Type B pancreatic cell (in vitro differentiated cells): ENCODE results near the gene MGAT5B. TPM values are rescaled to one million over a fixed set of nuclear protein-coding genes. Genes with fewer than 3 reads are reported as not detected.

ENCODE experiments used
- DNase-seq: peaks from one replicate; pipeline ENCODE4 v3.0.0; 2021; ENCODE audit warnings: mixed read lengths; ENCODE audit not compliant: unreplicated experiment; ENCODE audit errors: extremely low spot score
- H3K27ac Mint-ChIP-seq: 2 replicates; pipeline ENCODE4 v1.8.0; 2021; ENCODE audit warnings: mild to moderate bottlenecking, mixed read lengths
- H3K27me3 Mint-ChIP-seq: 2 replicates; pipeline ENCODE4 v1.8.0; 2021; ENCODE audit warnings: mixed read lengths
- H3K36me3 Mint-ChIP-seq: 2 replicates; pipeline ENCODE4 v1.8.0; 2021; ENCODE audit warnings: mixed read lengths
- H3K4me1 Mint-ChIP-seq: one replicate; pipeline ENCODE4 v1.8.0; 2021; ENCODE audit warnings: mixed read lengths; ENCODE audit not compliant: unreplicated experiment
- H3K4me3 Mint-ChIP-seq: 2 replicates; pipeline ENCODE4 v1.8.0; 2021; ENCODE audit warnings: mild to moderate bottlenecking, mixed read lengths
- H3K9me3 Mint-ChIP-seq: 2 replicates; pipeline ENCODE4 v1.8.0; 2021; ENCODE audit warnings: mixed read lengths
- CTCF ChIP-seq: fragments of 200-600 bp; sonication (generic); conservative IDR thresholded peaks from 2 replicates; pipeline ENCODE4 v1.5.0; 2021; ENCODE audit warnings: antibody characterized with exemption, mild to moderate bottlenecking
- total RNA-seq: library from RNA; stranded (reverse); gene quantifications from 2 replicates; pipeline ENCODE4 v1.2.1, GENCODE V29; 2021; ENCODE audit warnings: low replicate concordance

MGAT5B gene
- total RNA-seq, 1 donor from 2014 or later, result 15.9 TPM

- DNase-seq, result no peak
- TF ChIP-seq CTCF, result no peak
- H3K4me3 Mint-ChIP-seq, result peak overlapping the region; percentile 58
- H3K27me3 Mint-ChIP-seq, result no peaks in the 10 kb centered on the region
- H3K9me3 Mint-ChIP-seq, result no peaks in the 10 kb centered on the region
- H3K27ac Mint-ChIP-seq, result peak overlapping the region; percentile 89
- H3K36me3 Mint-ChIP-seq, result no peaks in the 10 kb centered on the region
- H3K4me1 Mint-ChIP-seq, result peaks cover 16% of the 10 kb centered on the region
These were observed 17.0 kb downstream of the MGAT5B start for GRCh38 chr17:76884995-76885893.

GRCh38 chr17:76885894-76886290, 17.7 kb downstream of the MGAT5B start:
- Mint-ChIP-seq H3K27ac (peak overlapping the region; percentile 89), H3K4me1 (peaks cover 16% of the 10 kb centered on the region), H3K9me3 (no peaks in the 10 kb centered on the region), H3K4me3 (no peak overlapping the region), H3K27me3 (no peaks in the 10 kb centered on the region), H3K36me3 (no peaks in the 10 kb centered on the region)
- no peak for TF ChIP-seq CTCF
- DNase-seq, result no peak

GRCh38 chr17:76886395-76886794, 18.2 kb downstream of the MGAT5B start:
- no peak for DNase-seq
- Mint-ChIP-seq H3K9me3 (no peaks in the 10 kb centered on the region), H3K27me3 (no peaks in the 10 kb centered on the region), H3K36me3 (no peaks in the 10 kb centered on the region), H3K4me1 (peaks cover 16% of the 10 kb centered on the region), H3K27ac (no peak overlapping the region), H3K4me3 (no peak overlapping the region)
- no peak for TF ChIP-seq CTCF

GRCh38 chr17:76887802-76888201, 19.6 kb downstream of the MGAT5B start:
- H3K27ac Mint-ChIP-seq, result no peak overlapping the region
- H3K27me3 Mint-ChIP-seq, result no peaks in the 10 kb centered on the region
- H3K4me3 Mint-ChIP-seq, result no peak overlapping the region
- no peak for DNase-seq
- H3K36me3 Mint-ChIP-seq, result no peaks in the 10 kb centered on the region
- no peaks in the 10 kb centered on the region for H3K9me3 Mint-ChIP-seq
- H3K4me1 Mint-ChIP-seq, result peaks cover 16% of the 10 kb centered on the region
- TF ChIP-seq CTCF, result no peak

GRCh38 chr17:76888661-76889060, 20.5 kb downstream of the MGAT5B start:
- no peaks in the 10 kb centered on the region for H3K27me3 Mint-ChIP-seq
- no peak overlapping the region for H3K4me3 Mint-ChIP-seq
- H3K36me3 Mint-ChIP-seq, result no peaks in the 10 kb centered on the region
- peaks cover 21% of the 10 kb centered on the region for H3K4me1 Mint-ChIP-seq
- no peaks in the 10 kb centered on the region for H3K9me3 Mint-ChIP-seq
- TF ChIP-seq CTCF, result peak; percentile 41
- no peak overlapping the region for H3K27ac Mint-ChIP-seq
- no peak for DNase-seq
